Measurements from ENCODE around the gene NGF. TPM values are rescaled to one million over a fixed set of nuclear protein-coding genes. Genes with fewer than 3 reads are reported as not detected.

The NGF gene
- total and polyA plus RNA-seq, 2 experiments from 2014 or later = 0.37 to 2.6 TPM

GRCh38 chr1:115329965-115330364, 8.1 kb downstream of the NGF start:
- Histone ChIP-seq H3K4me2 (no peak overlapping the region), H2AFZ (no peak overlapping the region), H3K36me3 (replicated peaks; ENCODE audit: insufficient read depth, low read depth) (no peaks in the 10 kb centered on the region), H3K79me2 (no peaks in the 10 kb centered on the region), H3K9me3 (ENCODE audit: low read depth) (no peaks in the 10 kb centered on the region), H3K27me3 (no peaks in the 10 kb centered on the region), H3K4me3 (no peak overlapping the region), H4K20me1 (ENCODE audit: insufficient read depth, poor library complexity, severe bottlenecking) (no peaks in the 10 kb centered on the region), H3K4me1 (ENCODE audit: insufficient read depth) (peaks cover 6% of the 10 kb centered on the region), H3K9me2 (replicated peaks; ENCODE audit: insufficient read depth) (no peaks in the 10 kb centered on the region), H3K27ac (no peak overlapping the region)
- TF ChIP-seq CTCF (IDR thresholded peaks at IDR 0.05; ENCODE audit: poor library complexity) (no peak), EZH2phosphoT487 (IDR thresholded peaks at IDR 0.05; ENCODE audit: low read depth, severe bottlenecking, unreplicated experiment) (no peak), EZH2 (IDR thresholded peaks at IDR 0.05; ENCODE audit: borderline replicate concordance) (no peak)
- DNase-seq (ENCODE audit: low spot score) = no peak
- WGBS (ENCODE audit: low lambda C conversion rate, missing lambda C conversion rate) = 77% methylated on average over 3 of the region's 3 CpGs

GRCh38 chr1:115327270-115327669, 10.8 kb downstream of the NGF start:
- 92% methylated on average over 3 of the region's 3 CpGs for WGBS (ENCODE audit: low lambda C conversion rate, missing lambda C conversion rate)
- Histone ChIP-seq H3K79me2 (no peaks in the 10 kb centered on the region), H3K36me3 (replicated peaks; ENCODE audit: insufficient read depth, low read depth) (no peaks in the 10 kb centered on the region), H3K27ac (no peak overlapping the region), H2AFZ (no peak overlapping the region), H3K9me2 (replicated peaks; ENCODE audit: insufficient read depth) (no peaks in the 10 kb centered on the region), H3K27me3 (no peaks in the 10 kb centered on the region), H3K4me1 (ENCODE audit: insufficient read depth) (peaks cover 6% of the 10 kb centered on the region), H4K20me1 (ENCODE audit: insufficient read depth, poor library complexity, severe bottlenecking) (no peaks in the 10 kb centered on the region), H3K4me2 (no peak overlapping the region), H3K9me3 (ENCODE audit: low read depth) (no peaks in the 10 kb centered on the region), H3K4me3 (no peak overlapping the region)
- TF ChIP-seq CTCF (IDR thresholded peaks at IDR 0.05; ENCODE audit: poor library complexity) = no peak
- TF ChIP-seq EZH2phosphoT487 (IDR thresholded peaks at IDR 0.05; ENCODE audit: low read depth, severe bottlenecking, unreplicated experiment) = no peak
- TF ChIP-seq EZH2 (IDR thresholded peaks at IDR 0.05; ENCODE audit: borderline replicate concordance) = no peak
- no peak for DNase-seq (ENCODE audit: low spot score)

GRCh38 chr1:115326419-115326818, 11.6 kb downstream of the NGF start:
- H3K27ac ChIP-seq = no peak overlapping the region
- TF ChIP-seq EZH2phosphoT487 (IDR thresholded peaks at IDR 0.05; ENCODE audit: low read depth, severe bottlenecking, unreplicated experiment) = no peak
- TF ChIP-seq CTCF (IDR thresholded peaks at IDR 0.05; ENCODE audit: poor library complexity) = no peak
- TF ChIP-seq EZH2 (IDR thresholded peaks at IDR 0.05; ENCODE audit: borderline replicate concordance) = no peak
- over 99% methylated on average over 6 of the region's 6 CpGs for WGBS (ENCODE audit: low lambda C conversion rate, missing lambda C conversion rate)
- no peak overlapping the region for H3K4me3 ChIP-seq
- H3K4me1 ChIP-seq (ENCODE audit: insufficient read depth) = no peaks in the 10 kb centered on the region
- no peaks in the 10 kb centered on the region for H3K9me3 ChIP-seq (ENCODE audit: low read depth)
- no peak overlapping the region for H3K4me2 ChIP-seq
- H2AFZ ChIP-seq = no peak overlapping the region
- no peaks in the 10 kb centered on the region for H3K36me3 ChIP-seq (replicated peaks; ENCODE audit: insufficient read depth, low read depth)
- no peak for DNase-seq (ENCODE audit: low spot score)
- no peaks in the 10 kb centered on the region for H3K9me2 ChIP-seq (replicated peaks; ENCODE audit: insufficient read depth)
- H4K20me1 ChIP-seq (ENCODE audit: insufficient read depth, poor library complexity, severe bottlenecking) = no peaks in the 10 kb centered on the region
- H3K27me3 ChIP-seq = no peaks in the 10 kb centered on the region
- H3K79me2 ChIP-seq = no peaks in the 10 kb centered on the region

GRCh38 chr1:115325874-115326273, 12.2 kb downstream of the NGF start:
- H4K20me1 ChIP-seq (ENCODE audit: insufficient read depth, poor library complexity, severe bottlenecking) = no peaks in the 10 kb centered on the region
- no peak overlapping the region for H3K4me2 ChIP-seq
- no peak overlapping the region for H2AFZ ChIP-seq
- no peaks in the 10 kb centered on the region for H3K79me2 ChIP-seq
- H3K9me3 ChIP-seq (ENCODE audit: low read depth) = no peaks in the 10 kb centered on the region
- H3K36me3 ChIP-seq (replicated peaks; ENCODE audit: insufficient read depth, low read depth) = no peaks in the 10 kb centered on the region
- H3K27ac ChIP-seq = no peak overlapping the region
- no peak for TF ChIP-seq EZH2 (IDR thresholded peaks at IDR 0.05; ENCODE audit: borderline replicate concordance)
- no peak for TF ChIP-seq CTCF (IDR thresholded peaks at IDR 0.05; ENCODE audit: poor library complexity)
- no peak for TF ChIP-seq EZH2phosphoT487 (IDR thresholded peaks at IDR 0.05; ENCODE audit: low read depth, severe bottlenecking, unreplicated experiment)
- H3K9me2 ChIP-seq (replicated peaks; ENCODE audit: insufficient read depth) = no peaks in the 10 kb centered on the region
- H3K4me3 ChIP-seq = no peak overlapping the region
- no peak for DNase-seq (ENCODE audit: low spot score)
- H3K27me3 ChIP-seq = no peaks in the 10 kb centered on the region
- H3K4me1 ChIP-seq (ENCODE audit: insufficient read depth) = no peaks in the 10 kb centered on the region
- whole genome bisulfite sequencing (ENCODE audit: low lambda C conversion rate, missing lambda C conversion rate) = 84% methylated on average over 5 of the region's 5 CpGs
